Erythroblast (primary cell): Measurements from ENCODE around the gene KRT25.

Experiments
- GATA1 ChIP-seq: IDR thresholded peaks from 2 replicates; pipeline ENCODE4 v1.6.1; 2011; ENCODE audit warnings: low read depth, mild to moderate bottlenecking, control low read depth, low read length, moderate library complexity
- POLR2A ChIP-seq: IDR thresholded peaks from 2 replicates; pipeline ENCODE4 v1.6.1; 2011; ENCODE audit warnings: mild to moderate bottlenecking, low read length

GRCh38 chr17:40791787-40792436, 36.8 kb upstream of the KRT25 start:
- TF ChIP-seq POLR2A (no peak), GATA1 (no peak)
